Measurements from ENCODE around the gene SRSF6.

DNA sequence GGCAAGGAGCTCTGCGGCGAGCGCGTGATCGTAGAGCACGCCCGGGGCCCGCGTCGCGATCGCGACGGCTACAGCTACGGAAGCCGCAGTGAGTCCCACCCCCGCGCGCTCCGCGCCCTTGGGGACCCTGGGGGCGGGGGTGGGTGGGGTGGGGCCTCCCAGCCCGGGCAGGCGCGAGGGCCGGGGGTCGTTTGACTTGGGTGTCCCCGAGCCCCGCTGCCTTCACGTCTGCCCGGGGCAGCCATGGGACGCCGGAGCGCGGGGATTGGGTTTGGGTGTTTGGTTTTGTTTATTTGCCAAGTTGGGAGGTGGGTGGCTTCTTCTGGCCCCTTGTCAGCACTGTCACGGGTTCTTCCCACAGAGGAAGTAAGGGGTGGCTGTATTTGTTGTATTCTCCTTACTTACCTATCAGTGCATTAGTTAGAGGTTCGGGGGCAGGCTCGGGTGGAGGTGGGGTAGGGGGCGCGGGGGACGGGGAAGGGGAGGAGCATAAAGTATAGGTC is 777 bp downstream of the SRSF6 start:
- TF ChIP-seq, protein P1, sequence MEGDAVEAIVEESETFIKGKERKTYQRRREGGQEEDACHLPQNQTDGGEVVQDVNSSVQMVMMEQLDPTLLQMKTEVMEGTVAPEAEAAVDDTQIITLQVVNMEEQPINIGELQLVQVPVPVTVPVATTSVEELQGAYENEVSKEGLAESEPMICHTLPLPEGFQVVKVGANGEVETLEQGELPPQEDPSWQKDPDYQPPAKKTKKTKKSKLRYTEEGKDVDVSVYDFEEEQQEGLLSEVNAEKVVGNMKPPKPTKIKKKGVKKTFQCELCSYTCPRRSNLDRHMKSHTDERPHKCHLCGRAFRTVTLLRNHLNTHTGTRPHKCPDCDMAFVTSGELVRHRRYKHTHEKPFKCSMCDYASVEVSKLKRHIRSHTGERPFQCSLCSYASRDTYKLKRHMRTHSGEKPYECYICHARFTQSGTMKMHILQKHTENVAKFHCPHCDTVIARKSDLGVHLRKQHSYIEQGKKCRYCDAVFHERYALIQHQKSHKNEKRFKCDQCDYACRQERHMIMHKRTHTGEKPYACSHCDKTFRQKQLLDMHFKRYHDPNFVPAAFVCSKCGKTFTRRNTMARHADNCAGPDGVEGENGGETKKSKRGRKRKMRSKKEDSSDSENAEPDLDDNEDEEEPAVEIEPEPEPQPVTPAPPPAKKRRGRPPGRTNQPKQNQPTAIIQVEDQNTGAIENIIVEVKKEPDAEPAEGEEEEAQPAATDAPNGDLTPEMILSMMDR (IDR thresholded peaks at IDR 0.05; ENCODE audit: insufficient read depth, low read depth, low read length) = no peak
- no peak for TF ChIP-seq EZH2 (IDR thresholded peaks at IDR 0.05; ENCODE audit: insufficient read depth, low read length)
